GM19099 (cell line): ENCODE results near the gene OR11H6.

Experiments used
- POLR2A ChIP-seq: IDR thresholded peaks from 3 replicates; pipeline ENCODE4 v1.6.1; 2011; ENCODE audit warnings: low read depth; ENCODE audit not compliant: insufficient read length; ENCODE audit errors: extremely low read depth

The OR11H6 gene, protein sequence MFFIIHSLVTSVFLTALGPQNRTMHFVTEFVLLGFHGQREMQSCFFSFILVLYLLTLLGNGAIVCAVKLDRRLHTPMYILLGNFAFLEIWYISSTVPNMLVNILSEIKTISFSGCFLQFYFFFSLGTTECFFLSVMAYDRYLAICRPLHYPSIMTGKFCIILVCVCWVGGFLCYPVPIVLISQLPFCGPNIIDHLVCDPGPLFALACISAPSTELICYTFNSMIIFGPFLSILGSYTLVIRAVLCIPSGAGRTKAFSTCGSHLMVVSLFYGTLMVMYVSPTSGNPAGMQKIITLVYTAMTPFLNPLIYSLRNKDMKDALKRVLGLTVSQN

GRCh38 chr14:20223410-20223809 lies at the start of gene OR11H6:
Gene OR11H6, plus strand, starts transcription at chr14:20223710. Its CDS starts 0 bp downstream, at chr14:20223710.
- TF ChIP-seq POLR2A: no peak

DNA sequence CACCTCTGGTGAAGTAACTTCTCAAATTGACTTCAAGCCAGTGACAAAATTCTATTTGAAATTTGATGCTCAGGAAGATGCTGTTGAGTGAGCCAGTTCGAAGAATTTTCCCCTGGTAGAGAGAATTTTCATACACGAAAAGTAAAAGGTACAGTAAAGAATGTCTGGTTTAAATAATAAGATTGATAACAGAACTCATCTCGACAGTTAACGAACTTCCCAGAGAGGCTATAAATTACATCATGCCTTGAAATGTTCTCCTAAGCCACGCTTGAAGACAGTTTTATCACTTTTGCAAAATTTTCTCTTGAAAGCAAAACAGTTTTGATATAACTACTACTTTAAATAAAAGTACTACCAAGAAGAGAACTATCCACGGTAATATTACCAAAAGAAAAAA lies 47.2 kb upstream of the OR11H6 start:
- TF ChIP-seq POLR2A: no peak

- TF ChIP-seq POLR2A: no peak
Measured at GRCh38 chr14:20177433-20177974, 46.0 kb upstream of the OR11H6 start.

GRCh38 chr14:20179218-20179617 lies 44.3 kb upstream of the OR11H6 start:
- TF ChIP-seq POLR2A: no peak

- no peak for TF ChIP-seq POLR2A
Measured at GRCh38 chr14:20179880-20180279, 43.6 kb upstream of the OR11H6 start.

- no peak for TF ChIP-seq POLR2A
Measured at GRCh38 chr14:20180486-20180885, 43.0 kb upstream of the OR11H6 start.

DNA sequence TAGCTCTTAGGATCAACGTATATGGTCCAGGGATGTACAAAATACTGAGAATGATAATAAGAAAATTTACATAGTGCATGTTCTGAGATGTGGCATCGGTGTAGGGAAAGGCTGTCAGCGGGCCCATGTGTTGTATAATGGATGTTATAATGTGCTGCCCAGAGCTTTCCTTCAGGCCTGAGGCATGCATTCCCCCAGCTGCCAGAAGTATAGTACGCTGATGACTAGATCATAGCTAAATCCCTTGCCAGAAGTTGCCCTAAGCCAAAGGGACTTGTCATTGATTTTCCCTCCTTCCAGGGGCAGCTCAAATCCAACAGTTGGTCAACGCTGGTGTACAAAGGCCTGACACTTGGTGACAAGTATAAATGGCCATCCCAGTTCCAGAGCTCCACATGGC lies 39.3 kb upstream of the OR11H6 start:
- no peak for TF ChIP-seq POLR2A

DNA sequence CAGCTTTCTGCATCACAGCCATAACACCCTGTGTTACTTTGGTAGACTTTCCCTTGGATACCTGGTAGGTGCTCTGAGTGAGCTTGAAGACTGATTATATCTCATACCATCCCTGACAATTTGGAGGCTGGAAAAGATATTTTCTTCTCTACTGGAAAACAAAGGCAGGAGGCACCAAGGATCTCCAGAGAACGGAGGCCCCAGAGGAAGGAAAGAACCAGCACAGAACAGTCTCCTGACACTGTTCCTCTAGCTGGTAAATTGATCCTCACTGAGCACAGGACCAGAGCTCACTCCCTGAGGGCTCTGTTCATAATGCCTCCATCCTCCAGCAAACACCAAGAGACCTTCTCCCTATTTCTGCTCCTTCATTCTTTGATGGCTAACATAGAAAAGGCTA lies 32.9 kb upstream of the OR11H6 start, which contains the start of gene OR11G2:
TSS of gene OR11G2 (plus strand) at position 301 of the 400 bp plus-strand sequence. CDS start 6,542 bp downstream, outside the sequence.
- no peak for TF ChIP-seq POLR2A

DNA sequence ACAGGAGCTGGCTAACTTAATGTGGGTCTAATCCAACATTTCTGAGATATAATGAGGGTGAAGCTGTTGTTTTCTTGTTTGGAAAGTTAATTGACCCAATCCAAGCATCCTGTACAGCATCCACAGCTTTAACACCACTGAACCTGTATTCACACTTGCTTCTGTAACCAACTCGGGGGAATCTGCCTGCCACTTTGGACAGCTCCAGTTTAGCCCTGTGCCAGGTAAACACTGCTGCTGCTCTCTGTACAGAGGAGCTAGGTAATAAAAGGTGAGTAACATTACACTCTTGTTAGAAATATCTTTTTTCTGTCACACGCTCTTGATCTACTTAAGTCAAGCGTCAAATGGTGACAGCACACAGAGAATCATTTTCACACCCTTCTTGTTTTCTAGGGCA lies 32.1 kb upstream of the OR11H6 start:
- TF ChIP-seq POLR2A: no peak

- TF ChIP-seq POLR2A: no peak
Measured at GRCh38 chr14:20194101-20194500, 29.4 kb upstream of the OR11H6 start.

DNA sequence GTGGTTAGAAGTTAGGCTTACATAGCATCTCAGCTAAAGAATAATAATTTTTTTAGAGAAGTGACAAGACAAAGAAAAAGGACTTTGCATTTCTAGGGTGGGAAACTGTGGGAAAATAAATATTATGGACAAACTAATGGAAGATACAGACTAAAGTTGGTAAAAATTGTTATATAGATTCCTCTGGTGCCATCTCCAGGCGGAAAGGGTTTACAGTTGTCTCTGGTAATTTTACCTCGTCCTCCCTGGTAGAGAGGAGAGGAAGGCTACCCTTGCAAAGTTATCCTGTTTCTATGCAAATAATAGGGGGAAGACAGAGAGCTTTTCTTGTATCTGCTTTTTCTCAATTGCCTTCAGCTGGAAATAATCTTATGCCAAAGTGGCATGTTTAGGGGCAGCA lies 27.6 kb upstream of the OR11H6 start:
- no peak for TF ChIP-seq POLR2A

DNA sequence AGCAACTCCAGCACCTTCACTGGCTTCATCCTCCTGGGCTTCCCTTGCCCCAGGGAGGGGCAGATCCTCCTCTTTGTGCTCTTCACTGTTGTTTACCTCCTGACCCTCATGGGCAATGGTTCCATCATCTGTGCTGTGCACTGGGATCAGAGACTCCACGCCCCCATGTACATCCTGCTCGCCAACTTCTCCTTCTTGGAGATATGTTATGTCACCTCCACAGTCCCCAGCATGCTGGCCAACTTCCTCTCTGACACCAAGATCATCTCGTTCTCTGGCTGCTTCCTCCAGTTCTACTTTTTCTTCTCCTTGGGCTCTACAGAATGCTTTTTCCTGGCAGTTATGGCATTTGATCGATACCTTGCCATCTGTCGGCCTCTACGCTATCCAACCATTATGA lies 26.1 kb upstream of the OR11H6 start:
- no peak for TF ChIP-seq POLR2A

DNA sequence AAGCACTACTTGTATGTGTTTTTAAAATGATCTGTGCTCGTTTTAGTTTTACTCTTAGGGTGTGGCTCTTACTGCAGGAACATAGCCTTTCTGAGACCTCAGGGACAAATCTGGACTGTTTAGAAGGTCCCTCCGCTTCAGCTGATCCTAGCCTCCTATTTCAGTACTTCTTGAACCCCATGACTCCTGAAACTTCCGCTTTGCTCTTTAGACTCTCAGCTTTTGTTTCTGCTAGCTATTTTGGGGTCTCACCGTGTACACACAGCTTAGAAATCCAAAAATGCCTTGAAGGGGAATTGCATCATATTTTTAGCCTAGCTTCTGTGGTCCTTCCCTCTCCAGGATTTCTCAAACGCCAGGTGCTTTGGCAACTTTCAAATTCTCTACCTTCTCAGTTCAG lies 24.5 kb upstream of the OR11H6 start:
- no peak for TF ChIP-seq POLR2A

GRCh38 chr14:20204721-20205120 lies 18.8 kb upstream of the OR11H6 start:
- no peak for TF ChIP-seq POLR2A

DNA sequence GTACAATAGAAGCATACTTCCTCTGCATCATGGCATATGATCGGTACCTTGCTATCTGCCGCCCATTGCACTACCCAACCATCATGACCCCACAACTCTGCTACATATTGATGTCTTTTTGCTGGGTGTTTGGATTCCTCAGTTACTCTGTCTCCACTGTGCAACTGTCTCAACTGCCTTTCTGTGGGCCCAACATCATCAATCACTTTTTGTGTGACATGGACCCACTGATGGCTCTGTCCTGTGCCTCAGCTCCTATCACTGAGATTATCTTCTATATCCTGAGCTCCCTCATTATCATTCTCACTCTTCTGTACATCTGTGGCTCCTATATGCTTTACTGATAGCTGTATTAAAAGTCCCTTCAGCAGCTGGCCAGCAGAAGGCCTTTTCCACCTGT lies 13.9 kb upstream of the OR11H6 start:
- TF ChIP-seq POLR2A: no peak

GRCh38 chr14:20215196-20215595 lies 8.3 kb upstream of the OR11H6 start:
- no peak for TF ChIP-seq POLR2A
